ENCODE data around the gene EEF2KMT.
"Not testable (repeated sequence)": the region's sequence is repeated elsewhere in the genome, so short reads cannot be mapped to it uniquely, and the experiment has no call there.

The EEF2KMT gene

DNA sequence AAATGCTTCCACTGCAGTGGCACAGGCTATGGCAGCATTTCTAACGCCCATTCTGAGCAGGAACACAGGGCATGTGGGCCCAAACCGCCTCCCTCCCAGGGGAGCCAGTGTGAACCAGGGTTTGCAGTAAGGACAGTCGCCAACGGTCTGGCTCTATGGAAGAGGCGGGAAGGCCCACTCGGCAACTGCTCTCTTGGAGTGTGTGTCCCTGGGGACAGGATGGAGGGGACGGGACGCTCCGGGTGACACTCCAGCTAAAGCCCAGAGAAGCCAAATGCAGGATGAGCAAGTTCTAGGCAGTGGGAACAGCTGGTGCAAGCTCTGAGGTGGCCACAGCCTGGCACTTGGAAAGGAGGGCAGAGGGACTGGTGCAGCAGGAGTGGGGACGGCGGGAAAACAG lies 3.8 kb downstream of the EEF2KMT start:
- not testable (repeated sequence) for DNase-seq

DNA sequence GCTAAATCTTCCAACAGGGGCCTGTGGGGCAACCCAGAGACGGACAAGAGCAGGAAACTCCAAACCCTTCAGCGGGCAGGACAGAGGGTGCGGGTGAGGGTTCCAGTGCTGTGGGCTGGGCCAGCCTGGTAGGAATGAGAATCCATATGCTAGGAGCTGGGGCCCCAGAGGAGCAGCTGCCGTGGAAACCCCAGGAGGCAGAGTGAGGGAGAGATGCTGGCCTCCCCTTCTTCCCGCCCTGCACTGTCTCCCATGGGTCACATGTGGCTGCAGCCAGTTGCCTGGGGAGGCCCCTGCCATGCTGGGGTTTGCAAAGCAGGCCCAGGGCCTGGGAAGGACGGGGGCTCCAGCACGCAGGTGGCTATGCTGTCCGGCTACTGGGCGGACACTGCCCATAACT lies 4.5 kb downstream of the EEF2KMT start:
- not testable (repeated sequence) for DNase-seq

DNA sequence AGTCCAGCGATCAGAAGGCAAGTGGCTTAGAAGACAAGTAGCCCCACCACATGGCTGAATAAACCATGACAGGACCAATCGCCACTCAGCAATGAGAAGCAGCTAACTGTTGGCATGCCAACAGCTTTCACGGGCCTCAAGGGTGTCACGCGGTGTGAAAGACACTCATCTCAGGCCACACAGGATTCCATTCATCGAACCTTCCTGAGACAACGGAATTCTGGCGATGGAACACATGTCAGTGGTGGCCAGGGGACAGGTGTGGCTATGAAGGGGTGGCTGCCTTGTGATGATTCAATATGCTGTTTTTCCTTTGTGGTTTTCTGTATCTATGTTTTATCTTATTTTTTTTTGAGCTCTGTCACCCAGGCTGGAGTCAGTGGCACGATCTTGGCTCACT lies 7.0 kb downstream of the EEF2KMT start:
- peak; percentile 5 for DNase-seq

DNA sequence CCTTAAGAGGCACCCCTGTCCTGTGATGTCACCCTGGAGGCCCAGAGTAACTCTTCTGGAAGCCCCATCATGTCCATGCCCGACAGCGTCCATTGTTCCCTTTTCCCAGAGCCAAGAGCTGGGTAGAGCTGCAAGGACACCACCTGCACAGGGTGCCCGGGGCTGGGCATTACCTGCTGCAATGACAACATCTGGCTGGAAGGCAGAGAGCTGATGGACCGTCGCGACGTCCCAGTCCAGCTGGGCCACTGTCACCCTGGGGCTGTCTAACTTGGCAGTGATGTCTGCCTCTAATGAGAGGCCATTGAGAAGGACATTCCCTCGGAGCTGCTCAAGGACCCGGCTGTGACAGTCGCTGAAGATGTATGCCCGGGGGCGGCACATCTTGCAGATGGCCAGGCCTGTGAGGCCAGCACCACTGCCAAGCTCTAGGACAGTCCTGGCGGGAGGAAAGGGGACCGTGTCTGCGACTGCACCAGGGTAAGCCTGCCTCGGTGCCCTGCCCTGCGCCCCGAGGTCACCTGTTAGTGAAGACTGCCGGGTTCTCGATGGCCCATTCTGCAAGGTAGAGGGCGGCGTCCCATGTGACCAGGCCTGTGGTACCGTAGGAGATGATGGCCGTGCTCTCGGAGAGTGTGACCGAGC lies 7.6 kb downstream of the EEF2KMT start:
- DNase-seq, result not testable (repeated sequence)

DNA sequence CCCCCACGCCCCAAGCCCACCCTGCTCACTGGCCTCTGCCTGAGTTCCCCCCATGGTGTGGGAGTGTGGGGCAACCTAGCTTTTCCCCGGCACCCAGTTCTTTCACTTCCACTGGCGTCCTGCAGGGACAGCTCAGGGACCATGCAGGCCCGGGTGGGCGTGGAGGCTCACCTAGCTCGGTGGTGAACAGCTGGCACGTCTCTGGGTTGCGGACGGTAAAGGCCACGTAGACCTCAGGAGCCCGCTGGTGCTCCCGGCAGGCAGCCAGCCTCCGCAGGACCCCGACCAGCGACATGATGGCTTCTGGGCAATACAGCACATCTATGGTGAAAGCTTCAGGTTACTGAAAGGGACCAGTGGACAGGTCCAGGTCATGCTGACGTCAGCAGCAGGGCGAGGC lies 8.7 kb downstream of the EEF2KMT start:
- DNase-seq, result not testable (repeated sequence)

DNA sequence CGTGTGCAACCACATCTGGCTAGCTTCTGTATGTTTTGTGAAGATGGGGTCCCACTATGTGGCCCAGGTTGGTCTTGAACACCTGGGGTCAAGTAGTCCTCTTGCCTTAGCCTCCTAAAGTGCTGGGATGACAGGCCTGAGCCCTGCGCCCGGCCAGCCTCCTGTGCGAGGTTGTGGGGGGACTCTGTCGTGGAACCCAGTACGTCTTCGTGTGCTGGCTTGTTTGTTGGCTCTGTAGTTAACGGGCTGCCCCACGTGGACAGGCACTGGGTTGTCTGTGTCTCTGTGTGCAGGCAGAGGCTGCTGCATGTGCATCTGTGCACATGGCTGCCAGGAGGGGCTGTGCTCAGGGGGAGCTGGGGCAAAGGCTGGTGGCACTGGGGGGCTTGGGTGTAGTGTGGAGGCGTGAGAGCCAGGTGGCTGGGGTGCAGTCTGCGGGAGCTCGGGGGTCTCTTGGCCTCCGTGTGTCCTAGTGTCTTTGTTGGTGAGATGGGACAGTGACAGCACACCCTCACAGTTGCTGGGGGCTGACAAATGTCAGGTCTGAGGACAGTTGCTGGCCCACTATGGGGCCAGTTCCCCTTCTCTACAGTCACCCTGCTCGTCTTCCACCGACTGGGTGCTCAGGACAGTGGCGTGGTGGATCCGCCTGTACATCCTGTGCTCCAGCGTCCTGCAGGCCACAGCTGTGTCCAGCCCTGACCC lies 9.4 kb downstream of the EEF2KMT start:
- DNase-seq, result not testable (repeated sequence)

DNA sequence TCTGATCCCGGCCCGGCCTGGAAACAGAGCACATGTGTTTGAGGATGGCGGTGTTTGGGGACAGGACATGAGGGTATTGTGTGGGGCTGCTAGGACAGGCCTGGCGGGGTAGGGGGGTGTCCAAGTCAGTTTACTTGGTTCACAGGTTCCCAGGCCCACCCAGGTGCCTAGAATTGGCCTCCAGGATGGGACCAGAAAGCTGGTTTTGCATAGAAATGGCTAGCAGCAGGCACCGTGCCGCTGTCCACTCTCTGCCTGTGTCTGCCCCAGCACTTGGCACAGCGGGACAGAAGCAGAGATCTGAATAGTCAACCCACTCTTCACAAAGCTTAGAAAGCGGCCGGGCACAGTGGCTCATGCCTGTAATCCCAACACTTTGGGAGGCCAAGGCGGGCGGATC lies 11.9 kb downstream of the EEF2KMT start:
- not testable (repeated sequence) for DNase-seq

DNA sequence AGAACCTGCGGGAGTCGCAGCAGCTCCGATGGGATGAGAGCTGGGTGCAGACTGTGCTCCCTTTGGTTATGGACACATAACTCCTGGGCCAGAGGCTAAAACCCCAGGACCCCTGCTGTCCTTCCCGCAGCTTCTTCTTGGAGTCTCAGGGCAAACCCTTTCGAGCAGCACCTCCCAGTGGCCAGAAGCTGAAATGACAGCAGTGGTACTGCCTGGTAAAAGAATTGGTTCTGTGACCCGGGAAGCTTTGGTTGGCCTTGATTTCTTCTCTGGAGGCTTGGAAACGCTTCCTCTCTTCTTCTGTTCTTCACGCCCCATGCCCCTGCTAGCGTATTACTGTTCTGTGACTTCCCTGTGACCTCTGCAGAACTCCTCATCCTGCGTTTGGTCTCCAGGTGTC lies 12.8 kb downstream of the EEF2KMT start:
- peak; percentile 49 for DNase-seq

DNA sequence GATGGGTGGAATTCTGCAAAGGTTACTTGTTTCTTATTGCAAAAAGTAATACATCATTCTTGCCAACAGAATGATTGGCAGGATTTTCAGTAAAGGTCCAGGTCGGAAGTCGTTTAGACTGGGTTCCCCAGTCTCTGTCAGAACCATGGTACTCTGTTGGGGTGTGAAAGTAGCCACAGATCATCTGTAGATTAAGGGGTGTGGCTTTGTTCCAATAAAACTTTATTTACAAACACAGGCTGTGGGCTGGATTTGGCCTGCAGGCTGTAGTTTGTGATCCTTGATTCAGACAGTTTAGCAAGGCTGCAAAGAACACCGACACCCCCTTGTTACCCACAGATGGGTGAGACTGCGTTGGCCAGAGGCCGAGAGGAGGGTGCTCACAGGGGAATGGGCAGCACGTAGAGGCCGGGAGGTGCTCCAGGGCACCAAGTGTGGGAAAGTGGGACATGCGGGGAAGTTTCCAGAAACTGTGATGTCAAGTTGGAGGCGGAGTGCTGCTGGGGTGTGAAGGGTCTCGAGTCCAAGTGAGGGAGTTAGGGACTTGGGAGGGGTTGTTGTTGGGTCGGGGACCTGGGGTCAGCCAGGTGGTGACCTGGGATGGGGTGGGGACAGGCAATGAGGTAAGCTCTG lies 13.4 kb downstream of the EEF2KMT start:
- not testable (repeated sequence) for DNase-seq

DNA sequence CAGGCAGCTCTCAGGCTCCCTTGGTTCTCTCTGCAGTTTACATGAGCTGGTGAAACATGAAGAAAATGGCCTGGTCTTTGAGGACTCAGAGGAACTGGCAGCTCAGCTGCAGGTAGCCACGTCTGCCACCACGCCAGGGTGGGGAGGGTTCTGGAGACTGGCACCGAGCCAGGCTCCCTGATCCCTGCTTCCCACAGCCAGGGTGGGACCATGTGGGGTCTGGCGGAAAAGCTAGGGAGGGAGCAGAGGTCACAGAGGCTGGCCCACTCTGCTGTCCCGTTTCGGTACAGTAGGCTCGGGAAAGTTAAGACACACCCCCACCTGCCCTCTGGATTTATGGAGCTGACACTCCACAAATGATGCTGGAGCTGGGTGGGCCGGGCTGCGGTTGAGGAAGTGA lies 13.9 kb downstream of the EEF2KMT start:
- DNase-seq, result not testable (repeated sequence)

DNA sequence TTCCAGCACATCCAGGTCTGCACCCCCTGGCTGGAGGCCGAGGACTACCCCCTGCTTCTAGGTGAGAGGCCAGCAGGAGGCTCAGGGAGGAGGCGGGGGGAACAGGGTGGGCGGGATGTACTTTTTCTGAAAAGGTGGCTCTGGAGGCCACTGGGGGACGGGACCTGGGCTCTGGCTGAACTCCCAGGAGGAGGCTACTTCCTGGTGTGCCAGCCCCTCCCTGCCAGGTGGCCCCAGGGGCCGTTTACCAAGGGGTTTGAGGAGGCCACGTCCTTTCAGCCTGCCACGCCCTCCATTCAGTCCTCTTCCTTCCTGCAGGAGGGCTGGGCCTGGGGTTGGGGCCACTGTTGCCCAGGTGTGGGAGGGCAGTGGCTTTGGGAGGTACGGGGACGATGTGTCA lies 16.6 kb downstream of the EEF2KMT start:
- not testable (repeated sequence) for DNase-seq

DNA sequence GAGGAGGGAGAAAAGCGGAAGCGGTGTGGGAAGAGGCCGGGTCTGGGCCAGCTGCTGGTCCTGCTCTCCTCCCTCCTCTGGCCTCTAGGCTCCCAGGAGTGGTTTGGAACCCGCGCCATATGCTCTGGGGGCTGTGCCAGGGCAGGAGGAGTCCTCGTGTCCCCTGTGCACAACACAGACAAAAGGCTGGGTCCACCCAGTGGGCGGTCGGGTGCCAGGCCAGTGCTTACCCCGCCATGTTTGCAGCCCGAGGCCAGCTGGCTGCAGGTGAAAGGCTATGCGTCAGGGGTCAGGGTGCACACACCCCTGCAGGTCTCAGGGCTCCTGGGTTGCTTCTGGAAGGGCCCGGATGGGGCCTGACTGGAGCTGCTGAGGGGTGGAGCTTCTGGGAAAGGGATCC lies 17.1 kb downstream of the EEF2KMT start:
- DNase-seq, result not testable (repeated sequence)

DNA sequence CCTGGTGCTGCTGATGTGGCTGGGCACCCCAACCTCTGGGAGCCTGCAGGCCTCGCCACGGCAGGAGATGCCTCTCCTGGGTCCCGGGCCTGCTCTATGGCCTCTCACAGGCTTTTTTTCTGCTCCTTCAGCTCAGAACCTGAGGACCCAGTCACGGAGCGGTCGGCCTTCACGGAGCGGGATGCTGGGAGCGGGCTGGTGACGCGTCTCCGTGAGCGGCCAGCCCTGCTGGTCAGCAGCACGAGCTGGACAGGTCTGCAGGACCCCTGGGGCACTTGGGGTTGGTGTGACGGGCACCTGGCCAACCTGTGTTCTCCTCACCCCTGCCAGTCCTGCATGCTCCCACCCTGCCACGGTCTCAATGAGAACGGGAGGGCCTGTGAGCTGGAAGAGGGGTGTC lies 19.0 kb downstream of the EEF2KMT start:
- no peak for DNase-seq

DNA sequence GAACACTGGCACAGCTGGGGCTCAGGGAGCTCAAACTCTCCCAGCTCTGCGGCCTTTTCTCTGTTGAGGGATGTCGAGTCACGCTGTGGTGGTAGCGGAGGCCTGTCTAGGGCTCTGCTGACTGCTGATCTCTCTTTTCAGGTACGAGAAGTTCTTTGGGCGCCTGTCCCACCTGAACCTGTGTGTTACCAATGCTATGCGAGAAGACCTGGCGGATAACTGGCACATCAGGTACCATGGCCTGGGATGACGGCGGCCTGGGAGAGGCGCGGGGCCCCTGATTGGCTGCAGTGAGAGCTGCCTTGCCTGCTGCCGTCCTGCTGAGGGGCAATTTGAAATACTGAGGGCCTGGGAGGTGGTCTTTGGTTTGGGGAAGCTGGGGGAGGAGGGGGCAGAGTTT lies 20.3 kb downstream of the EEF2KMT start:
- DNase-seq, result no peak

DNA sequence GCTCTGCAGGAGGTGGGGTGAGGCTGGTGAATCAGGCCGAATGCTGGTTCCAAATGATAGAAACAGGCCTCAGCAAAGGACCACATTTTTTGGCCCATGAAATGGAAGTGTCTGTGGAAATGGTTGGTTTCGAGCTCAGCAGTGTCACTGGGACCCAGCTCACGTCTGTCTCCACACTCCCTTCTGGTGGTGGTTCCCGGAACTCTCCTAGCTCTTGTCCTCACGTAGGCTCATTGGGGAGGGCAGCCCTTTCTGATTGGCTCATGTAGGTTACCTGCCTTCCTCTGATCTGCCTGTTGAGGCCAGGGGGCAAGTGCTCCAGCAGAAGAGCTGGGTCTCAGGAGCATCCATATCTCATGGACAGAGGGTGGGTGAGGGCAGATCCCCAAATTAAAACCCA lies 22.0 kb downstream of the EEF2KMT start:
- DNase-seq, result no peak

DNA sequence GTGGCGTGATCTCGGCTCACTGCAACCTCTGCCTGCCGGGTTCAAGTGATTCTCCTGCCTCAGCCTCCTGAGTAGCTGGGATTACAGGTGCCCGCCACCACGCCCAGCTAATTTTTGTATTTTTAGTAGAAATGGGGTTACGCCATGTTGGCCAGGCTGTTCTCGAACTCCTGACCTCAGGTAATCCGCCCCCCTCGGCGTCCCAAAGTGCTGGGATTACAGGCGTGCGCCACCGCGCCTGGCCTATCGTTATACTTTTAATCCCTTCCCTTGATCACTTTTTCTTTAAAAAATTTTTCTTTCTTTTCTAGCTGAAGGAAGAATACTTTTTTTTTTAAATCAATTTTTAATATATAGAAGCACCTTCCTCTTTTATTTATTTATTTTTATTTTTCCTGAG lies 23.8 kb downstream of the EEF2KMT start:
- not testable (repeated sequence) for DNase-seq

DNA sequence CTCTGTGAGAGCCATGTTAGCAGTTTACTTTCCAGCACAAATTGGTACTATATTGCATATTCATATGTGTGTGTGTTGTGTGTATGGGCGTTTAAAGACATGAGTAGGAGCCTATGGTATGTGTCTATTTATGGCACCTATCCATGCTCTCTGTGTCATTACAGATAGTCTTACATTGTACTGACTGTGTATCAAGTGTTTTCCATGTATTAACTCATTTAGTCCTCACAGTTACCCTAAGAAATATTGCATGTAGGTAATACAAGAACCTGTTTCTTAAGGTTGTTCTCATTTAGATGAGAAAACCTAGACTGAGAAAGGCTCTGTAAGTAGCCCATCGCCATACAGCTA lies 24.3 kb downstream of the EEF2KMT start:
- peak; percentile 21 for DNase-seq

DNA sequence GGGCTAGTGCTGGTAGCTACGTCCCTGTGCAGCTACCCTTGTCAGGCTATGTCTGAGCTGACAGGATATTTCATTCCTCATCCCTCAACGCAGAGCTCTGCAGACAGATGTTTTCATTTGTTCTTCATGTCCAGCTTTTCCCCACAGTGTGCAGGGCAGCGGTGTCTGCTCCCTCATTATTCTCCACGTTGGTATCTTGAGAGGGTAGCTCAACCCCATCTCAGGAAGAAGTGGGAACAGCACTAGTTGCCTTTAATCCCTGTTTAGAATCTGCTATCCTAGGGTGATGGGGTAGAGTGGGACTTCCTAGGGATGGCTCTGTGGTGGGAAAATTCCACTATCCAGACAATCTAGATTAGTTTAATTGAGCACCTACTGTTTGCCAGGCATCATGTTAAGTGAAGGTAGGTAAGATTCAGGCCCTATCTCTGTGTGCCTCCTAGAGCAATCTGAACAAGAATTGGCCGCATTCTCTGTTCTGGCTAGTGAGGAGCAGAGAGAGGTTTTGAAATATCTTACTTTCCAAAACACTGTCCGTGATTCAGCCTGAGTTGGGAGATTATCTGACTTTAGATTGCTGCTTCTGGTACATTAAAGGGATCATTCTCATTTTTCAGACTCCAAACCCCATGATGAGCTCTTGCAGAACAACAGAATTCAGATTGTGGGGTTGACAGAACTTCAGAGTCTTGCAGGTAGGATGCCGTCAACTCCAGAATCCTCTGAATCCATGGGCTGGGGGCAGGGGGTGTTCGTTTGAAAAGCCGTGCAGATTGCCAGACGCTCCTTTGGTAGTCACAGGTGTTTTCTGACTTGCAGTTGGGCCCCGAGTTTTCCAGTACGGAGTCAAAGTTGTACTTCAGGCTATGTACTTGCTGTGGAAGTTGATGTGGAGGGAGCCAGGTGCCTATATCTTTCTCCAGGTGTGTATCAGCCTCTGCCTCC lies 25.0 kb downstream of the EEF2KMT start:
- no peak for DNase-seq

DNA sequence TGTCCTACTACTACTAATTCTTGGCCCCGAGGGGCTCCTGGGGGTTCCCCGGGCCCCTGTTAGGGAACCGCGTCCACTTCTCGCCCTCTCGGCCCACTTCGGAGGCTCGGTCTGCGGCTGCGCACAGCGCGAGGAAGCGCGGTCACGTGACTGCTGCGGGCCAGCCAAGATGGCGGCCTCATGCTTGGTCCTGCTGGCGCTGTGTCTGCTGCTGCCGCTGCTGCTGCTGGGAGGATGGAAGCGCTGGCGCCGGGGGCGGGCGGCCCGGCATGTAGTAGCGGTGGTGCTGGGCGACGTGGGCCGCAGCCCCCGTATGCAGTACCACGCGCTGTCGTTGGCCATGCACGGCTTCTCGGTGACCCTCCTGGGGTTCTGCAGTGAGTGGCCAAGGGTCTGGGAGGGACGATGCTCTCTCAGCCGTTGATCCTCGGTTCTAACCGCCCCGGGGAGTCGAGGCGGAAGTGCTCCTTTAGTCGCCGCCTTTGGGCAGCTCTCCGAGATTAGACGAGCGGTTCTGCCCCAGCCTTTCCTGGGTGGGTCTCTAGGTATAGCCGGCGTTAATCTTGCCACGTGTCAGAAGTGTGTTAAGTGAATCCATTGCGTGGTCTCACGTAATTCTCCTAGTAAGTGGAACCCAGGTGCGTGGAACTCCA lies 25.8 kb downstream of the EEF2KMT start, which contains the start of gene ALG1:
TSS of gene ALG1 (plus strand) at position 163 of the 653 bp plus-strand sequence. CDS start at position 170, 7 bp downstream.
- peak; percentile 83 for DNase-seq

DNA sequence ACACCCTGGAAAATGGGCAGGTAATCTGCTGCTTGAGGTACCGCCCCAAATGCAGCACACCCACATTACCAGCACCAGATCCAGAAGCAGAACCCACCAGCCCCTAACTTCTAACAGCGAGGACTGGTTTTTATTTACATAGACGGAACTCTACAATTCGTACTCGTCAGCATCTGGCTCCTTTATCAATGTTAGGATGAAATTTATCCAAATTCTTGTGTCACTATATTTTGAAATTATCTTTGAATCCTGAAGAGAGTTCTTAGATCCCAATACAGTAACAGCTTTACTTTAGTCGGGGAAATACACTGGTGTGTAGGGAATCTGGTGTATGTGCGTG lies 26.3 kb downstream of the EEF2KMT start:
- DNase-seq, result no peak

DNA sequence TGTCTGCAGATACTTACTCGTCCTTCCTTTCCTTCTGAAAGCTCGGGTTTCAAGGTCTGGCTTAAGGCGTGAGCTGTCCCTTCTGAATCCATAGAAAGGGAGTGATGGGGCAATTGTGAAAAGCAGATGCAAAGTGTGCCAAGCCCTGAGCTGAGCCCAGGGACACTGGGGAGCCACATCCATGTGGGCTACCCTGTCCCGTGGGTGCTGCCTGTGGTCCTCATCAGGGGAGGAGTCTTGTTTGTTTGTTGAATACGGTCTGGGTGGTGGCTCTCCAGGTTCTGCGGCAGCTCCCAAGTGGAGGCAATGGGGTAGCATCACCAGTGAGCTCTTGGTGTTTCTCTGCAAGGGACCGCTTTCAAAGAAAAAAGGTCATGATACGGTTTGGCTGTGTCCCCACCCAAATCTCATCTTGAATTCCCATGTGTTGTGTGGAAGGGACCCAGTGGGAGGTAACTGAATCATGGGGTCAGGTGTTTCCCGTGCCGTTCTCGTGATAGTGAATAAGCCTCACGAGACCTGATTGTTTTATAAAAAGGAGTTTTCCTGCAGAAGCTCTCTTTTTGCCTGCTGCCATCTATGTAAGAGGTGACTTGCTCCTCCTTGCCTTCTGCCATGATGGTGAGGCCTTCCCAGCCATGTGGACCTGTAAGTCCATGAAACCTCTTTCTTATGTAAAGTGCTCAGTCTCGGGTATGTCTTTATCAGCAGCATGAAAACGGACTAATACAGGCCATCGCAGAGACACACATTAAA lies 27.0 kb downstream of the EEF2KMT start:
- DNase-seq, result no peak

DNA sequence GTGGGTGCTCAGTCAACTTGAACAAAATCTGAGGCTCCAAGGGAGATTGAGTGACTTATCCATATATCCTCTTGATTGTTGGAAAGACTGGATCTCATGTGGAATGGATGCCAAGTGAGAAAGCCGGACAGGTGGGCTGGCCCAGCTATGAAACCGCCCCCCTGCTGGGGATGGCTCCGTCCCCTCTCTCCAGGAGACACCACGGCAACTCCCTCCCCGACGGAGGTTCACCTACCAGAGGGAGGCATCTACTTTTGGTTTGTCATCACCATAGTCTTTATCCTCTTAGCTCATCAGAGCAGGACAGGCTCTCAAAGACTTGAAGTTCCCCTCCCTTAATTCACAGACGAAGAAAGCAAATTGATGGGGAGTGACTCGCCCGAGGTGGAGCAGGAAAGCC lies 27.7 kb downstream of the EEF2KMT start:
- DNase-seq, result no peak

Data from EL (cell line).